NCI-H1436 treated with DMSO at 0.1 percent for 48 hours (cell line): ENCODE results near the gene TMEM178B.
A peak's percentile ranks its signal among the peaks of the same experiment; 100 is the strongest.
"Not testable (repeated sequence)": the region's sequence is repeated elsewhere in the genome, so short reads cannot be mapped to it uniquely, and the experiment has no call there.

Experiments
- DNase-seq: peaks from one replicate; lab custom pipeline; 2025; lab: John Stamatoyannopoulos, UW

The TMEM178B gene

GRCh38 chr7:141073641-141074161 is at the start of gene TMEM178B:
TMEM178B (plus strand) TSS chr7:141074064.
- DNase-seq: no peak

- DNase-seq: no peak
These were observed 49.2 kb upstream of the TMEM178B start for GRCh38 chr7:141024668-141025067.

GRCh38 chr7:141027043-141027442 is 46.8 kb upstream of the TMEM178B start:
- DNase-seq: no peak

DNA sequence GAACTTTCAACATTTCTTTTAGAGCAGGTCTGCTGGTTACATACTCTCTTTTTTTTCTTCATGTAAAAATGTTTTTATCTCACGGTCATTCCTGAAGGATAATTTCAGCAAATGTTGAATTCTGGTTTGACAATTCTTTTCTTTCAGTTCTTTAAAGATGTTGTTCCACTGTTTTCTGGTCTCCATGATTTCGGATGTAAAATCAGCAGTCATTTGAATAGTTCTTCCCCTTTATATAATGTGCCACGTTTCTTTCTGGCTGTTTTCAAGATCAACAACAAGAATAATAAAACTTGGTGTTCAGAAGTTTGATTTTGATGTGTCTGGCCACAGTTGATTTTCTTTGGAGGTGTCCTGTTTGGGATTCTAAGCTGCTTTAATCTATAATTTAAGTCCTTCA is 45.1 kb upstream of the TMEM178B start:
- no peak for DNase-seq

- DNase-seq: not testable (repeated sequence)
These were observed 41.1 kb upstream of the TMEM178B start for GRCh38 chr7:141032539-141033323.

- not testable (repeated sequence) for DNase-seq
These were observed 35.8 kb upstream of the TMEM178B start for GRCh38 chr7:141038100-141038499.

- DNase-seq: no peak
These were observed 34.5 kb upstream of the TMEM178B start for GRCh38 chr7:141039376-141039775.

GRCh38 chr7:141042222-141043193 is 31.4 kb upstream of the TMEM178B start:
- no peak for DNase-seq

- no peak for DNase-seq
These were observed 30.2 kb upstream of the TMEM178B start for GRCh38 chr7:141043616-141044015.

GRCh38 chr7:141045126-141045841 is 28.6 kb upstream of the TMEM178B start:
- DNase-seq: no peak

DNA sequence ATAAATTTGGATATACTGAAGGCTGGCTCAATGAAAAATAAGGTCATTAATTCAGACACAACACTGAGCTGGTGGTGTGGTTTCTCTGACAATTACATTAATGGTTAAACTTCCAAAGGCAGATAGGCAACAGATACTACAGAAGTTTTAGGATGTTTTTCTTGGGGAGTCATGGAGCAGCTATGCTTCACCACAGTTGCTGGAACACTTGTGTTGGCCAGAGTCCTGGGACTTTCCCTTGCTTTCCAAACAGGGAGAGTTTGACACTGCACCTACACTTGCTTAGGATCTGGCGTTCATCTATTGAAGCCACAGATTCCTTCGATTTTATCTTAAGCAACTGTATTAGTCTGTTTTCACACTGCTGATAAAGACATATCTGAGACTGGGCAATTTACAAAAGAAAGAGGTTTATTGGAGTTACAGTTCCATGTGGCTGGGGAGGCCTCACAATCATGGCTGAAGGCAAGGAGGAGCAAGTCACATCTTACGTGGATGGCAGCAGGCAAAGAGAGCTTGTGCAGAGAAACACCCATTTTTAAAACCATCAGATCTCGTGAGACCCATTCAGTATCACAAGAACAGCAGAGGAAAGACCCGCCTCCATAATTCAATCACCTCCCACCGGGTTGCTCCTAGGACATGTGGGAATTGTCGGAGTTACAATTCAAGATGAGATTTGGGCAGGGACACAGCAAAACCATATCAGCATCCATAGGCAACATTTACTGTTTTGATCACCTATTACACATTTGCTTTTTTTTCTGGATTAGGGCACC is 27.8 kb upstream of the TMEM178B start:
- DNase-seq: no peak

- no peak for DNase-seq
These were observed 20.2 kb upstream of the TMEM178B start for GRCh38 chr7:141053626-141054025.

DNA sequence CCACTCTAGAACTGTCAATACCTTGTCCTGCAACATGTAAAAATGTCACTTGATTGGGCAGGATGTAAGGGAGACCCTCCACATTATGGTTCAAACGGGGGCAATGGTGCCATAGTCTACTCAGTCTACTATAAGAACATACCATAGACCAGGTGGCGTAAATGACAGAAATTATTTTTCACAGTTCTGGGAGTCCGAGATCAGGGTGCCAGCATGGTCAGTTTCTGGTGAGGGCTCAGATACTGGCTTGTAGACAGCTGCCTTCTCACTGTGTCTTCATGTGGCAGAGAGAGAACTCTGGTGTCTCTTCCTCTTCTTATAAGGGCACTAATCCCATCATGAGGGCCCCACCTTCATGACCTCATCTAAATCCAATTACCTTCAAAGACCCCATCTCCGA is 18.7 kb upstream of the TMEM178B start:
- no peak for DNase-seq

DNA sequence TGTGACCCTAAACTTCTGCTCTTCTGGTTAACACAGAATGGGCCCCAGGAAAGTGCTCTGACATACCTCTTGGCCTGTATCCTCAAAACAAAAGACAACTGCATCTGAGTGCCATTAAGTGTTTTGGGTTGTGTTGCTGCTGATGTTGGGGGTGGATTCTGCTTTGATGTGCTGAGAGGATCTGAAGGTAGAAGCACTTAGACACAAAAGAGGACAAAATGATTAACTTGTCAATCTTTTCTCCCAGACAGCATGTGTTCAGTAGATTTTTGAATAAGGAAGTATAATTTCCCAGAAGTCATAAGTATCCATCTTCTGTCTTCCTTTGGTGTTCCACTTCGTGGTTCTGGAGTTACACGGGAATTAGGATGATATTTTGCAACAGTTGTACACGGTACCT is 16.1 kb upstream of the TMEM178B start:
- DNase-seq: no peak

DNA sequence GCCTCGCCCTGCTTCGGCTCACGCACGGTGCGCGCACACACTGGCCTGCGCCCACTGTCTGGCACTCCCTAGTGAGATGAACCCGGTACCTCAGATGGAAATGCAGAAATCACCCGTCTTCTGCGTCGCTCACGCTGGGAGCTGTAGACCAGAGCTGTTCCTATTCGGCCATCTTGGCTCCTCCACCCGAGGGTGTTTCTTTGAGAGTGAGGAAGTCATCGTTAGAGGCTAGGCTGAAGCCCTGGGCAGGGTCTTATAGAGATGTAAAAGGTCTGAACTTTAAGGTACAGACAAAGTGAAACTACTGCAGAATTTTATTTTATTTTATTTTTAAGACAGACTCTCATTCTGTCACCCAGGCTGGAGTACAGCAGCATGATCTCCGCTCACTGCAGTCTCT is 6.0 kb upstream of the TMEM178B start:
- DNase-seq: not testable (repeated sequence)

DNA sequence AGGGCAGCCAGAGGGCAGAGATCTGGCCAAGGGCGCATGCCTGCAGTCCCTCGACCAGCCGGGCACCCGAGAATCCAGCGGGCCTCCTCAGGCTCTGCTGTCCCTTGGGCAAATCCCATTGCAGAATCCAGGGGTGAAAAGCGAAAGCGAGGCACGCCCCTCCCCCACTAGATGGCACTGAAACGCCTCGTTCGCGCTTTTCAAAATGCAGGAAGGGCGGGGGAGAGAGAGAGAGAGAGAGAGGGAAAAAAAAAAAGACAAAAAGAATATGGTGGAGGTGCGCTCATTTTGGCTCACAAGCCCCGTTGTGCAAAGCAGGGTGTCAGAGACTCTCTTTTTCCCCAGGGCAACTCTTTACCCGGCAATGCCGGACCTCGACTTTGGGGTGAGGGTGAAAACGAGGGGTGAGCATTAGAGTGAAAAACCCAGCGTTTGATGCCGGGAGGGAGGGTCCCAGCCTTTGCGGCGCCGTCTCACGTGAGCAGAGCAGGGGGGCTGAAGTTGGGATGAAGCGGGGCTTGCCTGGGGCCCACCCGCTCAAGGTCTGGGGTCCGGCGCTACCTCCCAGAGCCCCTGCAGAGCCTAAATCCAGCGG is 2.5 kb upstream of the TMEM178B start:
- peak; percentile 30 for DNase-seq

DNA sequence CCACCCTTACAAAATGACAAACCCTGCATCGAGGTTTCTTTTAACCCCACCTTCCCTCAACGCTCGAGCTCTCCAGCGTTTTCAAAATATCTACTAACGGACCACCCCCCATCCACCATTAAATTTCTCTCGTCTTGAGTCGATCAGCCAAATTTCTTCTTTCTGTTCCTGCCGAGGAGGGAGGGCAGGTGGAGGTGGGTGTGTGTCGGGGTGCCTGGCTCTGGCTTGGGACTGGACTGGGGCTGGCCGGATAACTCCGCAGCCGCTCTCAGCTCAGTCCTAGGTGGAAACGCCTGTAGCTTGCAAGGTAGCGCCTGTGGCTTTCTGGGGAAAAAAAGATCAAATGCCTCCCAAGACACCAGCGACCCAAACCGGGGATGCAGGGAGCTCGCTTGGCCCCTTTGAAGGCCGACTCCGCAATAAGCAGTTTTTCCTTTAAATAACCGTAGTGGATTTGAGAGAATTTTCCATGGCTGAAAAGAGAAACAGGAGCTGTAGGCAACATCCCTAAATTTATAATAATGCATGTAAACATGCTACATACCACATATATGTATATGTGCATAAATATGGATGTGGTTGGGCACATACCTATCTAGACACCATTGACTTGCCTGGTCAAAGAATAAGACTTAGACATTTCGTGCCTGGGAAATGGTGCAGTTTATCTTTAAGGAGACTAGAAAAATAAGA is 1.9 kb upstream of the TMEM178B start:
- peak; percentile 42 for DNase-seq

DNA sequence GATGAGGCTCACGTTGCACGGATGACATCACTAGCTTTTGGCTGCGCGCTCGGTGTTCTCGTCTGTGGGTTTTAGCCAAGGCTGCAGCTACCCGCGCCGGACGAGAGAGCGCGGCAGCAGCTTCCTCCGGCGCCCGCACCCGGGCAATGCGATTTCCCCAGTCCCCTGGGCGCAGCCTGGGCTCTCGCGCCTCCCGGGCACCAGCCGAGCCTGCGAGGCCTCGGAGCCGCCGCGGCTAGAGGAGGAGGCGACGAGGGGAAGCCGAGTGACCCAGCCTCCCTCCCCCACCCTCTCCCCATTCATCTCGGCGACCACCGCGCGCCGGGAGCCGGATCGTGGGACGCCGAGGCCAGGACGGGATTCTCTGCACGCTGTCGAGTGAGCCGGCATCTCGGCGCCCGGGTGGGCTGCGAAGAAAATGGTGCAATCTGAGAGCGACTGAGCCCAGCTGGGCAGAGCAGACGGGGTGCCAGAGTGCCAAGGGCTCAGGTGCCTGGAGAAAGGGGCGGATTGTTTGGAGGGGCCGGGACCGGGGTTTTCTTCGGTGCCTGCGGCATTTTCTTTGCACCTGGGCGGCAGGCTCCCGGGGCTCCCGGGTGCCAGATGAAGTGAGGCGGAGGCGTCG is 1.2 kb upstream of the TMEM178B start:
- DNase-seq: no peak

GRCh38 chr7:141073173-141073640 is 657 bp upstream of the TMEM178B start:
- no peak for DNase-seq
